H9 (cell line): ENCODE data around the gene ZNF317. TPM values are rescaled to one million over a fixed set of nuclear protein-coding genes. Genes with fewer than 3 reads are reported as not detected.

Source experiments
- DNase-seq: peaks from one replicate; pipeline ENCODE4 v3.0.0-alpha.2; 2017
- H2AFZ ChIP-seq: one replicate; pipeline ENCODE4 v1.6.1; 2013; ENCODE audit warnings: mild to moderate bottlenecking, low read length, control low read depth, moderate library complexity
- H2AK5ac ChIP-seq: 2 replicates; pipeline ENCODE4 v1.6.1; 2013; ENCODE audit warnings: low read length, control low read depth, mixed read lengths; ENCODE audit not compliant: insufficient read length
- H2BK120ac ChIP-seq: one replicate; pipeline ENCODE4 v1.6.1; 2013; ENCODE audit warnings: low read depth, mild to moderate bottlenecking, low read length, control low read depth, inconsistent platforms; ENCODE audit not compliant: poor library complexity, severe bottlenecking
- H2BK12ac ChIP-seq: 2 replicates; pipeline ENCODE4 v1.6.1; 2013; ENCODE audit warnings: low read length, control low read depth, mixed read lengths, low read depth; ENCODE audit not compliant: insufficient read length
- H2BK15ac ChIP-seq: 2 replicates; pipeline ENCODE4 v1.6.1; 2013; ENCODE audit warnings: low read depth, low read length, control low read depth
- H2BK20ac ChIP-seq: one replicate; pipeline ENCODE4 v1.6.1; 2013; ENCODE audit warnings: low read depth, mild to moderate bottlenecking, low read length, control low read depth, inconsistent platforms; ENCODE audit not compliant: poor library complexity, severe bottlenecking
- H2BK5ac ChIP-seq: 2 replicates; pipeline ENCODE4 v1.6.1; 2013; ENCODE audit warnings: low read length, control low read depth, mixed read lengths; ENCODE audit not compliant: insufficient read length
- H3K14ac ChIP-seq: 2 replicates; pipeline ENCODE4 v1.6.1; 2013; ENCODE audit warnings: low read length, control low read depth; ENCODE audit not compliant: insufficient read depth
- H3K18ac ChIP-seq: 2 replicates; pipeline ENCODE4 v1.6.1; 2013; ENCODE audit warnings: low read depth, mild to moderate bottlenecking, mixed read lengths, low read length, control low read depth; ENCODE audit not compliant: insufficient read length
- H3K23ac ChIP-seq: 2 replicates; pipeline ENCODE4 v1.6.1; 2013; ENCODE audit warnings: low read length, control low read depth, mixed read lengths, low read depth; ENCODE audit not compliant: insufficient read length
- H3K23me2 ChIP-seq: 2 replicates; pipeline ENCODE4 v1.6.1; 2013; ENCODE audit warnings: low read depth, mild to moderate bottlenecking, mixed read lengths, low read length, control low read depth; ENCODE audit not compliant: insufficient read length, poor library complexity, severe bottlenecking
- H3K27ac ChIP-seq: 2 replicates; pipeline ENCODE4 v1.5.1; 2013; ENCODE audit warnings: low read length, control low read depth, mixed read lengths, low read depth; ENCODE audit not compliant: insufficient read length
- H3K27me3 ChIP-seq: 2 replicates; pipeline ENCODE4 v1.6.1; 2013; ENCODE audit warnings: low read length, control low read depth, inconsistent platforms; ENCODE audit not compliant: insufficient read depth
- H3K4ac ChIP-seq: 2 replicates; pipeline ENCODE4 v1.6.1; 2013; ENCODE audit warnings: low read depth, mild to moderate bottlenecking, control low read depth, inconsistent platforms, low read length, moderate library complexity
- H3K4me1 ChIP-seq: 2 replicates; pipeline ENCODE4 v1.6.1; 2013; ENCODE audit warnings: low read length, control low read depth, inconsistent platforms; ENCODE audit not compliant: insufficient read depth
- H3K4me2 ChIP-seq: 2 replicates; pipeline ENCODE4 v1.6.1; 2013; ENCODE audit warnings: low read length, control low read depth, mixed read lengths; ENCODE audit not compliant: insufficient read length, insufficient read depth
- H3K56ac ChIP-seq: 2 replicates; pipeline ENCODE4 v1.6.1; 2013; ENCODE audit warnings: low read depth, mild to moderate bottlenecking, mixed read lengths, low read length, control low read depth; ENCODE audit not compliant: insufficient read length
- H3K79me1 ChIP-seq: 2 replicates; pipeline ENCODE4 v1.6.1; 2013; ENCODE audit warnings: low read depth, mild to moderate bottlenecking, moderate library complexity, low read length, control low read depth, inconsistent platforms; ENCODE audit not compliant: insufficient read depth, poor library complexity, severe bottlenecking
- H3K79me2 ChIP-seq: 2 replicates; pipeline ENCODE4 v1.6.1; 2013; ENCODE audit warnings: low read length, control low read depth, inconsistent platforms; ENCODE audit not compliant: insufficient read depth
- H3K9ac ChIP-seq: 2 replicates; pipeline ENCODE4 v1.6.1; 2013; ENCODE audit warnings: low read length, control low read depth, mixed read lengths; ENCODE audit not compliant: insufficient read length; ENCODE audit errors: extremely low read depth
- H3K9me3 ChIP-seq: one replicate; pipeline ENCODE4 v1.6.1; 2013; ENCODE audit warnings: low read depth, low read length, inconsistent platforms; ENCODE audit not compliant: control insufficient read depth
- H3T11ph ChIP-seq: one replicate; pipeline ENCODE4 v1.6.1; 2013; ENCODE audit warnings: mild to moderate bottlenecking, low read length, control low read depth, inconsistent platforms
- H4K20me1 ChIP-seq: one replicate; pipeline ENCODE4 v1.6.1; 2013; ENCODE audit not compliant: control insufficient read depth, insufficient read length, insufficient read depth
- H4K5ac ChIP-seq: 2 replicates; pipeline ENCODE4 v1.6.1; 2013; ENCODE audit warnings: low read depth, mild to moderate bottlenecking, mixed read lengths, low read length, control low read depth; ENCODE audit not compliant: insufficient read length
- H4K8ac ChIP-seq: replicated peaks from 2 replicates; pipeline ENCODE4 v1.6.1; 2013; ENCODE audit warnings: low read length, control low read depth, mixed read lengths, low read depth; ENCODE audit not compliant: insufficient read length
- H4K91ac ChIP-seq: 2 replicates; pipeline ENCODE4 v1.6.1; 2013; ENCODE audit warnings: low read depth, mild to moderate bottlenecking, moderate library complexity, mixed read lengths, low read length, control low read depth; ENCODE audit not compliant: insufficient read length
- H3K27ac Mint-ChIP-seq, 3 experiments: 2 replicates in 2 of 3; 3 replicates in 1 of 3; pipeline ENCODE4 v1.8.0; 2020 to 2021; ENCODE audit warnings: mixed read lengths in 3 of 3, mild to moderate bottlenecking in 1 of 3, moderate library complexity in 1 of 3
- H3K27me3 Mint-ChIP-seq: 2 replicates; pipeline ENCODE4 v1.8.0; 2021; ENCODE audit warnings: low read depth, mild to moderate bottlenecking, moderate library complexity, mixed read lengths
- H3K36me3 Mint-ChIP-seq, 3 experiments: 2 replicates in 2 of 3; 3 replicates in 1 of 3; pipeline ENCODE4 v1.8.0; 2020 to 2021; ENCODE audit warnings: low read depth in 3 of 3, mixed read lengths in 3 of 3; ENCODE audit not compliant: insufficient read depth in 1 of 3
- H3K4me1 Mint-ChIP-seq, 2 experiments: 2 replicates each; pipeline ENCODE4 v1.8.0; 2020; ENCODE audit warnings: mixed read lengths in 2 of 2
- H3K4me3 Mint-ChIP-seq, 2 experiments: 2 replicates in 1 of 2; 3 replicates in 1 of 2; pipeline ENCODE4 v1.8.0; 2020 to 2021; ENCODE audit warnings: mild to moderate bottlenecking in 2 of 2, mixed read lengths in 2 of 2, moderate library complexity in 1 of 2
- H3K9me3 Mint-ChIP-seq, 2 experiments: 2 replicates in 1 of 2; 3 replicates in 1 of 2; pipeline ENCODE4 v1.8.0; 2020; ENCODE audit warnings: mild to moderate bottlenecking in 2 of 2, mixed read lengths in 2 of 2, moderate library complexity in 1 of 2
- WGBS: extraction: QIAGEN DNeasy Blood & Tissue Kit; methylation state at CpG from one replicate; pipeline ENCODE4 v1.1.7; 2013; ENCODE audit warnings: missing lambda C conversion rate, low lambda C conversion rate, mixed read lengths; ENCODE audit not compliant: insufficient read length; ENCODE audit errors: extremely low coverage; 5-methylcytosine and 5-hydroxymethylcytosine counted together
- total RNA-seq: library from RNA; stranded (reverse); gene quantifications from 2 replicates; pipeline ENCODE4 v1.2.1, GENCODE V29; 2021
- TF ChIP-seq, protein P1 (sequence below): fragments of 200-600 bp; sonication (generic); conservative IDR thresholded peaks from 3 replicates; pipeline ENCODE4 v1.8.0; 2021; ENCODE audit warnings: antibody characterized with exemption, mild to moderate bottlenecking

The ZNF317 gene
- total RNA-seq, 1 experiment from 2014 or later, result 52.8 TPM

DNA sequence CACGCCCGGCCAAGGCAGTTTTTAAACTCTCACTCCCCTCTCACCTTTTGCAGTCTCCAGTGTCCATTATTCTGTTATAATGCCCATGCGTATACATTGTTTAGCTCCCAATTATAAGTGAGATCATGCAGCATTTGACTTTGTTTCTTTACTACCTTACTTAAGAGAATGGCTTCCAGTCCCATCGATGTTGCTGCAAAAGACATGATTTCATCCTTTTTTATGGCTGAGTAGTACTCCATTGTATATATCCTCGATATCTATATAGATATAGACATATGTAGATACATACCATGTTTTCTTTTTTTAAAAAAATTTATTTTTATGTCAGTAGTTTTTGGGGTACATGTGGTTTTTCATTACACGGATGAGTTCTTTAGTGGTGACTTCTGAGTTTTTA is 47.0 kb downstream of the ZNF317 start:
- Histone ChIP-seq H3K23ac (no peak overlapping the region), H4K5ac (no peak overlapping the region), H3K18ac (no peak overlapping the region), H2BK120ac (no peak overlapping the region), H3K14ac (no peak overlapping the region), H2BK15ac (no peak overlapping the region), H3K4me2 (no peak overlapping the region), H2AFZ (no peak overlapping the region), H3K9ac (no peak overlapping the region), H3K9me3 (no peaks in the 10 kb centered on the region), H4K91ac (no peak overlapping the region), H3K4ac (no peak overlapping the region), H3K23me2 (no peaks in the 10 kb centered on the region), H3K79me1 (no peaks in the 10 kb centered on the region), H2BK12ac (no peak overlapping the region), H4K8ac (no peak overlapping the region), H3K79me2 (no peaks in the 10 kb centered on the region), H3T11ph (no peak overlapping the region), H3K27me3 (no peaks in the 10 kb centered on the region), H3K27ac (no peak overlapping the region), H2AK5ac (no peak overlapping the region), H2BK20ac (no peak overlapping the region), H2BK5ac (no peak overlapping the region), H3K56ac (no peak overlapping the region), H4K20me1 (no peaks in the 10 kb centered on the region), H3K4me1 (no peaks in the 10 kb centered on the region; the same call in 1 of the 2 replicates)
- no CpG with 5 or more reads among the region's 6 CpGs for WGBS
- H3K4me1 Mint-ChIP-seq, result peaks cover 13 to 14% of the 10 kb centered on the region in 2 experiments
- TF ChIP-seq, protein P1, sequence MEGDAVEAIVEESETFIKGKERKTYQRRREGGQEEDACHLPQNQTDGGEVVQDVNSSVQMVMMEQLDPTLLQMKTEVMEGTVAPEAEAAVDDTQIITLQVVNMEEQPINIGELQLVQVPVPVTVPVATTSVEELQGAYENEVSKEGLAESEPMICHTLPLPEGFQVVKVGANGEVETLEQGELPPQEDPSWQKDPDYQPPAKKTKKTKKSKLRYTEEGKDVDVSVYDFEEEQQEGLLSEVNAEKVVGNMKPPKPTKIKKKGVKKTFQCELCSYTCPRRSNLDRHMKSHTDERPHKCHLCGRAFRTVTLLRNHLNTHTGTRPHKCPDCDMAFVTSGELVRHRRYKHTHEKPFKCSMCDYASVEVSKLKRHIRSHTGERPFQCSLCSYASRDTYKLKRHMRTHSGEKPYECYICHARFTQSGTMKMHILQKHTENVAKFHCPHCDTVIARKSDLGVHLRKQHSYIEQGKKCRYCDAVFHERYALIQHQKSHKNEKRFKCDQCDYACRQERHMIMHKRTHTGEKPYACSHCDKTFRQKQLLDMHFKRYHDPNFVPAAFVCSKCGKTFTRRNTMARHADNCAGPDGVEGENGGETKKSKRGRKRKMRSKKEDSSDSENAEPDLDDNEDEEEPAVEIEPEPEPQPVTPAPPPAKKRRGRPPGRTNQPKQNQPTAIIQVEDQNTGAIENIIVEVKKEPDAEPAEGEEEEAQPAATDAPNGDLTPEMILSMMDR, result no peak
- no peak overlapping the region for H3K4me3 Mint-ChIP-seq
- H3K9me3 Mint-ChIP-seq, result peaks cover 60 to 61% of the 10 kb centered on the region in 2 experiments
- peaks cover 6% of the 10 kb centered on the region for H3K27me3 Mint-ChIP-seq
- no peak for DNase-seq
- H3K27ac Mint-ChIP-seq, result no peak overlapping the region
- peaks cover 13 to 17% (median 14%) of the 10 kb centered on the region in 3 experiments for H3K36me3 Mint-ChIP-seq
